Lung (tissue), 13 donors: ENCODE measurements around the gene AGPAT3. TPM values are rescaled to one million over a fixed set of nuclear protein-coding genes. Genes with fewer than 3 reads are reported as not detected.

Experiments
- ATAC-seq: fragments of 200-7000 bp; cut with Tn5 transposase; one replicate; pipeline ENCODE4 v1.9.1; 2020; ENCODE audit warnings: moderate number of reproducible peaks; ENCODE audit not compliant: insufficient read depth, low FRiP score
- DNase-seq, 3 donors: peaks; one replicate each; pipeline ENCODE4 v3.0.0-alpha.2; 2013 to 2017
- H3K27ac ChIP-seq, 2 donors: one replicate each; pipeline ENCODE4 v1.5.1; 2013; ENCODE audit warnings: mild to moderate bottlenecking in 2 of 2, moderate library complexity in 2 of 2, control low read depth in 1 of 2, inconsistent platforms in 1 of 2, low read depth in 1 of 2, low read length in 1 of 2
- H3K27me3 ChIP-seq, 3 donors: one replicate each; pipeline ENCODE4 v1.5.1; 2013; ENCODE audit warnings: low read length in 2 of 3; ENCODE audit not compliant: control insufficient read depth in 3 of 3, insufficient read depth in 3 of 3
- H3K36me3 ChIP-seq, 4 donors: one replicate each; pipeline ENCODE4 v1.5.1; 2013; ENCODE audit warnings: low read length in 4 of 4, mild to moderate bottlenecking in 1 of 4, moderate library complexity in 1 of 4; ENCODE audit not compliant: control insufficient read depth in 4 of 4, insufficient read depth in 4 of 4
- H3K4me1 ChIP-seq, 5 donors: one replicate each; pipeline ENCODE4 v1.5.1; 2013; ENCODE audit warnings: low read length in 5 of 5, mild to moderate bottlenecking in 2 of 5, moderate library complexity in 1 of 5; ENCODE audit not compliant: control insufficient read depth in 5 of 5, insufficient read depth in 5 of 5
- H3K4me3 ChIP-seq: one replicate; pipeline ENCODE4 v1.5.1; 2013; ENCODE audit warnings: mild to moderate bottlenecking, control low read depth, moderate library complexity
- H3K9ac ChIP-seq, 2 donors: one replicate each; pipeline ENCODE4 v1.5.1; 2013; ENCODE audit warnings: low read length in 2 of 2, control low read depth in 1 of 2; ENCODE audit not compliant: insufficient read depth in 1 of 2
- H3K9me3 ChIP-seq, 4 donors: one replicate each; pipeline ENCODE4 v1.5.1; 2013; ENCODE audit warnings: low read length in 3 of 4, mild to moderate bottlenecking in 1 of 4, moderate library complexity in 1 of 4; ENCODE audit not compliant: control insufficient read depth in 4 of 4, insufficient read depth in 3 of 4
- CTCF ChIP-seq: IDR thresholded peaks from 2 replicates; pipeline ENCODE4 v1.5.1; 2012; ENCODE audit warnings: mild to moderate bottlenecking; ENCODE audit errors: control extremely low read depth, extremely low read depth
- WGBS, 2 donors: extraction: QIAGEN DNeasy Blood & Tissue Kit; methylation state at CpG; one replicate each; pipeline ENCODE4 v1.1.7; 2013; 5-methylcytosine and 5-hydroxymethylcytosine counted together
- polyA plus RNA-seq, 2 donors: library from polyadenylated mRNA; stranded (reverse); fragments of 200-250 nt; gene quantifications; one replicate each; pipeline ENCODE4 v1.2.1, GENCODE V29; 2013
- small RNA-seq: library from RNA; depleted of rRNA; stranded (forward); fragments of <200 nt; gene quantifications from one replicate; pipeline ENCODE3, GENCODE V24; 2014; ENCODE audit warnings: low replicate concordance
- total RNA-seq, 2 donors: library from RNA; depleted of rRNA in 1 of 2; stranded (reverse); fragments of >200 nt in 1 of 2; gene quantifications; one replicate each; pipeline ENCODE4 v1.2.1, GENCODE V29; 2014 to 2021
- donor health status: control.
- donor health status: control.
- donor health status: Bipolar disorder and iron deficiency.
- donor health status: healthy.
- donor health status: DM: yes; HTN: yes; CAD: no.

The AGPAT3 gene
- total and polyA plus RNA-seq, 4 donors = 29.4 to 120 (median 43.9) TPM

GRCh38 chr21:44035244-44035643, 170.2 kb downstream of the AGPAT3 start:
- Histone ChIP-seq H3K27me3 (no peaks in the 10 kb centered on the region), H3K9me3 (no peaks in the 10 kb centered on the region), H3K9ac (no peak overlapping the region), H3K4me1 (peaks cover 0 to 4% (median 0%) of the 10 kb centered on the region in 5 donors), H3K27ac (no peak overlapping the region), H3K36me3 (peaks cover 19 to 35% (median 27%) of the 10 kb centered on the region in 4 donors), H3K4me3 (no peak overlapping the region)
- no peak for TF ChIP-seq CTCF
- 97 to 98% methylated on average over 4 of the region's 4 CpGs for WGBS, 2 donors
- ATAC-seq (no peak), DNase-seq (no peak)

Small RNA genes within 50 kb of the gene (small RNA-seq; reads per million reads assigned to genes)
- gene RNU6-1150P (not detected), gene RNU6-859P (not detected)

Other genes starting within 250 kb of the AGPAT3 start
- gene HSF2BP, start 205.7 kb upstream of the AGPAT3 start, total RNA-seq = under 1 TPM; 0.60 to 0.71 TPM
- under 1 TPM; 0.46 to 0.55 TPM for gene HSF2BP, start 205.7 kb upstream of the AGPAT3 start, polyA plus RNA-seq
- gene RRP1B, start 205.7 kb upstream of the AGPAT3 start, total RNA-seq = 10 to 100 TPM; 14.6 to 18.1 TPM
- 10 to 100 TPM in 1 of 2 donors, 1 to 10 TPM in 1; 6.4 to 10.8 TPM for gene RRP1B, start 205.7 kb upstream of the AGPAT3 start, polyA plus RNA-seq
- gene PDXK, start 146.1 kb upstream of the AGPAT3 start, total RNA-seq = 100 to 1,000 TPM in 1 of 2 donors, 10 to 100 TPM in 1; 62.7 to 276 TPM
- gene PDXK, start 146.1 kb upstream of the AGPAT3 start, polyA plus RNA-seq = 100 to 1,000 TPM; 134 to 181 TPM
- 100 to 1,000 TPM in 1 of 2 donors, 10 to 100 TPM in 1; 33.2 to 140 TPM for gene CSTB, start 88.9 kb upstream of the AGPAT3 start, total RNA-seq
- gene CSTB, start 88.9 kb upstream of the AGPAT3 start, polyA plus RNA-seq = 100 to 1,000 TPM; 222 to 263 TPM
- gene RRP1, start 75.6 kb upstream of the AGPAT3 start, total RNA-seq = 10 to 100 TPM; 23.0 to 26.7 TPM
- gene RRP1, start 75.6 kb upstream of the AGPAT3 start, polyA plus RNA-seq = 10 to 100 TPM; 15.8 to 15.9 TPM
- gene TRAPPC10, start 147.1 kb downstream of the AGPAT3 start, total RNA-seq = 10 to 100 TPM; 43.0 to 43.5 TPM
- 10 to 100 TPM in 1 of 2 donors, 1 to 10 TPM in 1; 7.7 to 16.5 TPM for gene TRAPPC10, start 147.1 kb downstream of the AGPAT3 start, polyA plus RNA-seq
- 10 to 100 TPM; 10.3 to 20.4 TPM for gene PWP2, start 242.2 kb downstream of the AGPAT3 start, total RNA-seq
- 1 to 10 TPM; 3.6 to 8.9 TPM for gene PWP2, start 242.2 kb downstream of the AGPAT3 start, polyA plus RNA-seq